ENCODE data around the gene MOSPD2. TPM values are rescaled to one million over a fixed set of nuclear protein-coding genes. Genes with fewer than 3 reads are reported as not detected.

MOSPD2 gene
- total RNA-seq, 2 donors from 2014 or later: 12.1 to 23.1 TPM

- no peak for DNase-seq (ENCODE audit: low spot score)
- Histone ChIP-seq H3K9me3 (no peaks in the 10 kb centered on the region), H3K27me3 (replicated peaks; ENCODE audit: insufficient read depth) (no peaks in the 10 kb centered on the region), H3K36me3 (no peaks in the 10 kb centered on the region), H3K4me1 (replicated peaks) (no peaks in the 10 kb centered on the region), H3K4me3 (no peak overlapping the region), H3K27ac (no peak overlapping the region)
- 75% methylated on average over 1 of the region's 1 CpG for WGBS
- TF ChIP-seq POLR2A (IDR thresholded peaks at IDR 0.05): no peak
- intact Hi-C loops (cut with DNase I): no loop called here
Observed at GRCh38 chrX:14948691-14949090, 75.5 kb downstream of the MOSPD2 start.

DNA sequence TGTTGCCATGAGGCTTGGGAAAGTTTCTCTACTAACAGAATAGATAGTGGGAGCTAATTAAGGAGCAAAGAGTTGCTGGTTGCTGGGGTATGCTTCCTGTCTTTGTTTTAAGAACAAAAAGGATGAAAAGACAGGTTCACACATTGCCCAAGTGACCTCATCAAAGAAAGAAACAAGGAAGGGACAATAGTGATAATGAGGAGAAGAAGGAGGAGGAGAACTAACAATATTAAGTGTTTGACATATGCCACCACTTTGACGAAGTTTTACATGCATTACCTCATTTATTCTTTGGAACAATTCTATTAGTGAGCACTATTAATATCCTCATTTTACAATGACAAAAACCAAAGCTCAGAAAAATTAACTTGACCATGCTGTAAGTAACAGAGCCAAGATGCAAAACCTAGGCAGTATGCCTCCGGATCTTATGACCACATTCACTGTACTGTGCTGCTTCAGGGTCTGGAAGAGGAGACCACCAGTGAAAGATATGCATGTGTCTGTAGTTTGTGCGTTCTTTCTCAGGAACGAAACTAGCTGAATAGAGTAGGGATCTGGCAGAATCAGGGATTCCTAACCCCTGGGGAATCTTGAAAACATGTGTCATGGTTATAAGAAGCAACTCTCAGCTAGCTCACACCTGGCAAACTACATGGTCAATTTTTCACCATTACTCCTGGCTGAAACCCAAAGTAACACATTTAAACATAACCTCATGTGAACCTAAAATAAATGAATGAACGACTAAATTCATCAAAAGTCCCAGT is 83.8 kb downstream of the MOSPD2 start:
- Histone ChIP-seq H3K27ac (no peak overlapping the region), H3K36me3 (no peaks in the 10 kb centered on the region), H3K4me3 (no peak overlapping the region), H3K4me1 (replicated peaks) (no peaks in the 10 kb centered on the region), H3K9me3 (no peaks in the 10 kb centered on the region), H3K27me3 (replicated peaks; ENCODE audit: insufficient read depth) (no peaks in the 10 kb centered on the region)
- TF ChIP-seq POLR2A (IDR thresholded peaks at IDR 0.05): no peak
- no peak for TF ChIP-seq POLR2AphosphoS5 (IDR thresholded peaks at IDR 0.05)
- WGBS: 76% methylated on average over 5 of the region's 5 CpGs
- no peak for DNase-seq (ENCODE audit: low spot score)
- intact Hi-C loops (cut with DNase I): no loop called here

DNA sequence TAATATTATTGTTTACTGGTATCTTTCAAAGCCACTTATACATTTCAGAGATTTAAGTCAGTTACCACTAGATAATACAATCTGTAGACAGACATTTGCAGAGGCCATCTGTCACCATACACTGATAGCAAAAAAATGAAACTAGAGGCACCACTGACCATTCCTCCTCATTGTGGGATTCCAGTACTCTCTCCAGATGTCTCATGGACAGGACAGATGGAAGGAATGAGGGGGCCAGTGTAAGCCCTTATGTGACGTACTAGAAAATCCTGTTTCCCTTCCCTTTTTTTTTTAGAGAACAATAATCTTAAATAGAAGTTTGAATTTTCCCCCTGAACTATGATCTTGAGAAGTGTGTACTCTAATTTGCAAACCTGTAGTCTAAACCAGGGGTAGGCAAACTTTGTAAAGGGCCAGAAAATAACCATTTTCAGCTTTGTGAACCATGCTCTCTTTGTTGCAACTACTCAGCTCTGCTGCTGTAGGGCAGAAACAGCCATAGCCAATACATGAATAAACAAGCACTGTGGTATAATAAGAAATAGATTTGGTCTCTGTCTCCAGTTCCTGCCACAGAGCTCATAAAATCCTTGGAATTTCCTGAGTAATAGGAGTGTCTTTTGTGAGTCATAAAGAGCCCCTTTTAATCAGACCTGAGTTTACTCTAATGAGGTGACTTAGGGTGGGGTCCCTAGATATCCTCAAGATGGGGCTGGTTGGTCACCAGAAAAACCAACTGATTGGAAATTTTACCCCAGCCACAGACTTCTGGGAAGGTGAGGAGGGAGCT is 90.4 kb downstream of the MOSPD2 start:
- no peak for TF ChIP-seq POLR2A (IDR thresholded peaks at IDR 0.05)
- TF ChIP-seq POLR2AphosphoS5 (IDR thresholded peaks at IDR 0.05): no peak
- TF ChIP-seq, protein P1, sequence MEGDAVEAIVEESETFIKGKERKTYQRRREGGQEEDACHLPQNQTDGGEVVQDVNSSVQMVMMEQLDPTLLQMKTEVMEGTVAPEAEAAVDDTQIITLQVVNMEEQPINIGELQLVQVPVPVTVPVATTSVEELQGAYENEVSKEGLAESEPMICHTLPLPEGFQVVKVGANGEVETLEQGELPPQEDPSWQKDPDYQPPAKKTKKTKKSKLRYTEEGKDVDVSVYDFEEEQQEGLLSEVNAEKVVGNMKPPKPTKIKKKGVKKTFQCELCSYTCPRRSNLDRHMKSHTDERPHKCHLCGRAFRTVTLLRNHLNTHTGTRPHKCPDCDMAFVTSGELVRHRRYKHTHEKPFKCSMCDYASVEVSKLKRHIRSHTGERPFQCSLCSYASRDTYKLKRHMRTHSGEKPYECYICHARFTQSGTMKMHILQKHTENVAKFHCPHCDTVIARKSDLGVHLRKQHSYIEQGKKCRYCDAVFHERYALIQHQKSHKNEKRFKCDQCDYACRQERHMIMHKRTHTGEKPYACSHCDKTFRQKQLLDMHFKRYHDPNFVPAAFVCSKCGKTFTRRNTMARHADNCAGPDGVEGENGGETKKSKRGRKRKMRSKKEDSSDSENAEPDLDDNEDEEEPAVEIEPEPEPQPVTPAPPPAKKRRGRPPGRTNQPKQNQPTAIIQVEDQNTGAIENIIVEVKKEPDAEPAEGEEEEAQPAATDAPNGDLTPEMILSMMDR (IDR thresholded peaks at IDR 0.05): no peak
- no peaks in the 10 kb centered on the region for H3K36me3 ChIP-seq
- H3K27me3 ChIP-seq (replicated peaks; ENCODE audit: insufficient read depth): no peaks in the 10 kb centered on the region
- no peak overlapping the region for H3K4me3 ChIP-seq
- no peaks in the 10 kb centered on the region for H3K9me3 ChIP-seq
- intact Hi-C loops (cut with DNase I): no loop called here
- no peak for DNase-seq (ENCODE audit: low spot score)
- WGBS: 36% methylated on average over 1 of the region's 1 CpG
- no peaks in the 10 kb centered on the region for H3K4me1 ChIP-seq (replicated peaks)
- no peak overlapping the region for H3K27ac ChIP-seq

GRCh38 chrX:14964500-14964899 is 91.3 kb downstream of the MOSPD2 start:
- DNase-seq (ENCODE audit: low spot score): no peak
- H3K27ac ChIP-seq: no peak overlapping the region
- H3K4me1 ChIP-seq (replicated peaks): no peaks in the 10 kb centered on the region
- no peak overlapping the region for H3K4me3 ChIP-seq
- intact Hi-C loops (cut with DNase I): no loop called here
- TF ChIP-seq POLR2A (IDR thresholded peaks at IDR 0.05): no peak
- TF ChIP-seq POLR2AphosphoS5 (IDR thresholded peaks at IDR 0.05): no peak
- TF ChIP-seq, protein P1 (IDR thresholded peaks at IDR 0.05): no peak
- WGBS: 56% methylated on average over 2 of the region's 2 CpGs
- no peaks in the 10 kb centered on the region for H3K36me3 ChIP-seq
- no peaks in the 10 kb centered on the region for H3K27me3 ChIP-seq (replicated peaks; ENCODE audit: insufficient read depth)
- no peaks in the 10 kb centered on the region for H3K9me3 ChIP-seq

Other genes starting within 250 kb of the MOSPD2 start
- gene FANCB, start 352 bp upstream of the MOSPD2 start, total RNA-seq: 1 to 10 TPM; 2.4 to 5.1 TPM